Measurements from ENCODE around the gene ATP8B1. TPM values are rescaled to one million over a fixed set of nuclear protein-coding genes. Genes with fewer than 3 reads are reported as not detected.

The ATP8B1 gene
- total and polyA plus RNA-seq, 11 donors: 3.0 to 12.8 (median 6.2) TPM

DNA sequence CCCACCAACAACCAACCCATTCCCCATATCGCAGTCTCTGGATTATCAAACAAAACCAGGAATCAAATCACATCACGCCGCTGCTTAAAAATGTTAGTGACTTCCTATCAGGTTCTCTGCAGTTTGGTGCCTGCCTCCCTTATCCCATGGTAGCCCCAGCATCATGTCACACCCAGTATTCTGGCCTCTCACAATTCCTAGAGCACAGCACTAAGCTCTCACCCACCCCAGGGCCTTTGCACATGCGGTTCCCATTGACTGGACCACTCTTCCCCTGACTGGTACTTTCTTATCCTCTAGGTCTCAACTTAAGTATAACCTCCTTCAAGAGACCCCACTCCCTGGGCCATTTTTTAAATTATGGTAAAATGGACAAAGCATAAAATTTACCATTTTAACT, 12.8 kb downstream of the ATP8B1 start:
- Histone ChIP-seq H3K4me1 (peaks cover 0 to 87% (median 52%) of the 10 kb centered on the region in 12 donors), H3K36me3 (no peaks in the 10 kb centered on the region), H3K27ac (peak overlapping the region in 2 of 12 donors; percentile 81 to 84), H3K27me3 (no peaks in the 10 kb centered on the region), H3K4me3 (no peak overlapping the region), H3K9me3 (peaks cover 0 to 3% (median 0%) of the 10 kb centered on the region in 12 donors)
- ATAC-seq (no peak), DNase-seq (no peak)
- no peak for TF ChIP-seq POLR2A (IDR thresholded peaks at IDR 0.05)
- TF ChIP-seq, protein P1, sequence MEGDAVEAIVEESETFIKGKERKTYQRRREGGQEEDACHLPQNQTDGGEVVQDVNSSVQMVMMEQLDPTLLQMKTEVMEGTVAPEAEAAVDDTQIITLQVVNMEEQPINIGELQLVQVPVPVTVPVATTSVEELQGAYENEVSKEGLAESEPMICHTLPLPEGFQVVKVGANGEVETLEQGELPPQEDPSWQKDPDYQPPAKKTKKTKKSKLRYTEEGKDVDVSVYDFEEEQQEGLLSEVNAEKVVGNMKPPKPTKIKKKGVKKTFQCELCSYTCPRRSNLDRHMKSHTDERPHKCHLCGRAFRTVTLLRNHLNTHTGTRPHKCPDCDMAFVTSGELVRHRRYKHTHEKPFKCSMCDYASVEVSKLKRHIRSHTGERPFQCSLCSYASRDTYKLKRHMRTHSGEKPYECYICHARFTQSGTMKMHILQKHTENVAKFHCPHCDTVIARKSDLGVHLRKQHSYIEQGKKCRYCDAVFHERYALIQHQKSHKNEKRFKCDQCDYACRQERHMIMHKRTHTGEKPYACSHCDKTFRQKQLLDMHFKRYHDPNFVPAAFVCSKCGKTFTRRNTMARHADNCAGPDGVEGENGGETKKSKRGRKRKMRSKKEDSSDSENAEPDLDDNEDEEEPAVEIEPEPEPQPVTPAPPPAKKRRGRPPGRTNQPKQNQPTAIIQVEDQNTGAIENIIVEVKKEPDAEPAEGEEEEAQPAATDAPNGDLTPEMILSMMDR (IDR thresholded peaks at IDR 0.05): no peak
- 96 to 97% (median 96%) methylated on average over 4 of the region's 4 CpGs for WGBS, 4 donors
- intact Hi-C loops (cut with DNase I): loop anchor here in 1 of 10 donors (10.0 kb wide), 1 partner anchor 56 kb away; no protein-coding TSS in a partner anchor

DNA sequence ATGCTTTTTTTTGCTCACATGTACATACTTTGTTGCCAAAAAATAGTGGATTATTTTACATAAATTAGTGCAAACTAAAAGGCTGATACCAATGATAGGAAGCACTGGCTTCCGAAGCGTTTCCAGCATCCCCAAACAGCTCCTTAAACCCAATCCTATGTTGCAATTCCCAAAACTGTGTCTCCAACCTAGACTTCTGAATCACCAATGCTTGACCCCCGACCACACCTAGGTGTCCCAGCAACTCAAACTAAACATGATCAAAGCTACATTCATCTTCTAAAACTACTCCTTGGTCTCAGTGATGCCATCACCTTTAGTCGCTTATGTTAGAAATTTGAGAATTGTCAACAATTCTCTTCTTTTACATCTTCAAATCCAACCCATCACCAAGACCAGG, 13.4 kb downstream of the ATP8B1 start:
- Histone ChIP-seq H3K4me3 (no peak overlapping the region), H3K36me3 (no peaks in the 10 kb centered on the region), H3K4me1 (peaks cover 0 to 93% (median 55%) of the 10 kb centered on the region in 12 donors), H3K9me3 (peaks cover 0 to 3% (median 0%) of the 10 kb centered on the region in 12 donors), H3K27ac (peak overlapping the region in 10 of 12 donors; percentile 64 to 87 (median 82)), H3K27me3 (no peaks in the 10 kb centered on the region)
- TF ChIP-seq, protein P1 (IDR thresholded peaks at IDR 0.05): no peak
- TF ChIP-seq POLR2A (IDR thresholded peaks at IDR 0.05): no peak
- intact Hi-C loops (cut with DNase I): loop anchor here in 1 of 10 donors (10.0 kb wide), 1 partner anchor 55 kb away; no protein-coding TSS in a partner anchor
- 94 to 96% (median 95%) methylated on average over 4 of the region's 4 CpGs for WGBS, 4 donors
- DNase-seq (no peak), ATAC-seq (no peak)

DNA sequence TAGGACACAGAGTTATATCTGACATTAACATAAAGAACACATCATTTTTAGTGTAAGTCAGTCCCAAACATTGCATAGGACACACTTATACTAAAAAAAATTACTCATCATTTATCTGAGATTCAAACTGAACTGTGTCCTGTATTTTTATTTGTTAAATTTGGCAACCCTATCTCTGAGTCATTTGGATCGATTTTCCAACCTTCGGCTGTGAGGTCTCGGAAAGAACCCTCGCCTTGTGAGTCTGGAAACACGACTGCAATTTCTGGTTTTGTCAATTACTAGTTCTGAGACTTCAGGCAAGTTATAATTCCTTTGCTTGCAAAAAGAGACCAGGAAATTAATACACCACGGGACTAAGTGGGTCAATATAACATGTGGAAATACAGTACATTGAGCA, 14.0 kb downstream of the ATP8B1 start:
- Histone ChIP-seq H3K27me3 (no peaks in the 10 kb centered on the region), H3K36me3 (no peaks in the 10 kb centered on the region), H3K4me1 (peaks cover 0 to 97% (median 59%) of the 10 kb centered on the region in 12 donors), H3K27ac (peak overlapping the region; percentile 25 to 87 (median 79)), H3K4me3 (peak overlapping the region in 2 of 12 donors; percentile 7 to 14), H3K9me3 (peaks cover 0 to 3% (median 0%) of the 10 kb centered on the region in 12 donors)
- peak in 2 of 4 donors; percentile 3 to 18 for ATAC-seq
- intact Hi-C loops (cut with DNase I): no loop called here
- 16 to 29% (median 18%) methylated on average over 6 of the region's 6 CpGs for WGBS, 4 donors
- TF ChIP-seq, protein P1 (IDR thresholded peaks at IDR 0.05): no peak
- no peak for TF ChIP-seq POLR2A (IDR thresholded peaks at IDR 0.05)
- no peak for DNase-seq

DNA sequence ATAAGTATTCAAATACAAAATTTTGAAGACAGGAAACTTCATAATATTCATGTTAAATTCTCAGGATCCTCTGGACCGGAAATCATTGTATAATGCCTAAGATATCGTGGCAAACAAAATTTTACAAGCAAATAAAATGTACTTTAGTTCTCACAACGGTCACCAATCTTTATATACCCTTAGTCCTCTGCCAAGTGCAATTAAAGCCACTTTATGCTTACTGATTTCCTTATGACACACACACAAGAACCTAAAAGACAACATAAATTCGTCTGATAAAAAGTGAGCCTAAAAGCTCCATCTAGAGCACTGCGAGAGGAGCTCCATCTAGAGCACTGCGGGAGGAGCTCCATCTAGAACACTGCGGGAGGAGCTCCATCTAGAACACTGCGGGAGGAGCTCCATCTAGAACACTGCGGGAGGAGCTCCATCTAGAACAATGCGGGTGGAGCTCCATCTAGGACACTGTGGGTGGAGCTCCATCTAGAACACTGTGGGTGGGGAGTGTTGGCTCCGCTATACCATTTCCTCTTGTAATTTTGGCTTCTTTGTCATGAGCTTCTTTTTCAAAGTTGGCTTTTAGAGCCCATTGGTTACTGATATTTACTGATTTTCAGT, 15.9 kb downstream of the ATP8B1 start:
- ATAC-seq: peak in 2 of 4 donors; percentile 33 to 55
- intact Hi-C loops (cut with DNase I): no loop called here

More for the DNA sequence above, 15.9 kb downstream of the ATP8B1 start:
- H3K27ac ChIP-seq: peak overlapping the region; percentile 7 to 87 (median 74)
- no peak overlapping the region for H3K4me3 ChIP-seq
- H3K36me3 ChIP-seq: no peaks in the 10 kb centered on the region
- no peaks in the 10 kb centered on the region for H3K27me3 ChIP-seq
- H3K4me1 ChIP-seq: peaks cover 3 to 95% (median 51%) of the 10 kb centered on the region in 12 donors
- no peak for TF ChIP-seq POLR2A (IDR thresholded peaks at IDR 0.05)
- TF ChIP-seq, protein P1 (IDR thresholded peaks at IDR 0.05): no peak
- 63 to 81% (median 71%) methylated on average over 11 of the region's 11 CpGs for WGBS, 4 donors
- H3K9me3 ChIP-seq: peaks cover 0 to 3% (median 0%) of the 10 kb centered on the region in 12 donors
- DNase-seq: no peak
